HG02870 (cell line): ENCODE measurements around the gene GALNT13.

Experiments used
- ATAC-seq: cut with Tn5 transposase; IDR thresholded peaks from one replicate; pipeline ENCODE4 v1.9.1; 2021; ENCODE audit warnings: mild to moderate bottlenecking, moderate library complexity; ENCODE audit not compliant: unreplicated experiment

Gene GALNT13

GRCh38 chr2:153940511-153940910 lies 68.8 kb downstream of the GALNT13 start:
- no peak for ATAC-seq

DNA sequence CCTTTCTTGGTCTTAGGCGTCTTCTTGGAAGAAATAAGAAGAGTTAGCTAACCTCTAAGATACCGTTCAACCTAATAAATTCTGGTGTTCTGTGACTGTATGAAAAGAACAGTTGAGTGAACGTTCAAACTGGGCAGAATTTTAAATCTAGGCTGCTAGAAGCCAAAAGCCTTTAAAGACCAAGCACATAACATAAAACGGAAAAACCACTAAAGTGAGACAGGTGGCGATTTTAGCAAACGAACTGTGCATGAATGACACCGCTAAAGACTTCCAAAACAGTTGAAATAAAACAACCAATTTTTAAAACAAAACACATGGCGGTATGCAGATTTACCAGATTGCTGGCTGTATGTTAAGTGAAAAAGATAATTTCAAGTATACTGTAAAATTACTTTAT lies 73.1 kb downstream of the GALNT13 start:
- ATAC-seq, result no peak

- ATAC-seq, result no peak
These were observed 74.3 kb downstream of the GALNT13 start for GRCh38 chr2:153946036-153946435.

- ATAC-seq, result no peak
These were observed 82.0 kb downstream of the GALNT13 start for GRCh38 chr2:153953761-153954160.

DNA sequence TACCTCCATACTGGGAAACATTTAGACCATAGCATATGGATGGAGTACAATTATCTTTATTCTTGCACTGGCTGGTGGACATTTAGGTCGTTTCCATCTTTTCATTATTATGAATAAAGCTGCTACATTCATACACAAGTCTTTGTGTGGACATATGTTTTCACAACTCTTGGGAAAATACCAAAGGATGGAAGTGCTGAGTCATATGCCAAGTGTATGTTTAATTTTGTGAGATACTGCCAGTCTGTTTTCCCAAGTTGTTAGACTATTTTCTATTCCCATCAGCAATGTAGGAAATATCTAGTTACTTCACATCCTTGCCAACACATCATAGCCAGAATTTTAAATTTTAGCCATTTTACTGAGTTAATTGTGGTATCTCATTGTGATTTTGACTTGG lies 91.5 kb downstream of the GALNT13 start:
- ATAC-seq, result no peak

DNA sequence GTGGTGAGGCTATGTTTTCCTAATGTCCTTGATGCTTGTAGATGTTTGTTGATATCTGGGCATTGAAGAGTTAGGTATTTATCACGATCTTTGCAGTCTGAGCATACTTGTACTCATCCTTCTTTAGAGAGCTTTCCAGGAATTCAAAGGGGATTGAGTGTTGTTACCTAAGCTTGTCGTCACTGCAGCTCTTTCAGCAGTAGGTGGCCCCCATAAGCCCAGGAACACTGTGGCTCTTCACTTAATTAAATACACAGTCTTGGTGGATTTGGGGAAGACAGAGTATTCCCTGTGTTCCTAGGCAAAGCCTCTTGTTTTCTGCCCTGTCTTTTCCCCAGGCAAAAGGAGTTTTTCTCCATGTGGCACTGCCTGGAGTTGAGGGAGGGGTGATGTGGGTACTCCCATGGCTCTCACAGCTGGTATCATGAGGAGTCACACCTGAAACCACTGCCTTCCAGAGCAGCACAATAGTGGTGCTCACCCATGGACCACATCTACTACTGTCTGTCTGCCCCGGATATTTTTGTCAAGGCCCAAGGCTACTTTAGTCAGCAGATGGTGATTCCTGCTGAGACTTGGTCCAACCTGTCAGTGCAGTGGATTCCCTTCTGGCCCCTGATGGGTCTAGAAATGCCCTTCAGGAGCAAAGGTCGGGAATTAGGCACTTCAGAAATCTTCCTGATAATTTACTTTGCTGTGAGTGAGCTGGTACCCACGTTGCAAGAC lies 95.7 kb downstream of the GALNT13 start:
- no peak for ATAC-seq

DNA sequence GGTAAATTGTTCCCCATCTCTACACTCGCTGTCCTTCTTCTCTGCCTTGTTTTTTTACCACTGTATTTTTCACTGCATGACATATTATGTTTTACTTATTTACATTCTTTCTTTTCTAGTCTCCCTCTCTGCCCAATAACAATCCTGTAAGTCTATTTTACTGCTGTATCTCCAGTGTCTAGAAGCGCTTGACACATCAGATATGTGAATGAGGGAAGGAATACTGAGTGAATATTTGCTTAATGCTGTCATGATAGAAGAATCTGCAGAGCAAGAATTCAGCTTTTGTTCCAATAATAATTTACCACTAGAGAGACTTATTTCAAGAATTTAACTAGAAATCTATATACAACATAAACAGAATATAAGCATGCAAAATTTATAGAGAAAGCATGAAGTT lies 99.5 kb downstream of the GALNT13 start:
- ATAC-seq, result no peak

DNA sequence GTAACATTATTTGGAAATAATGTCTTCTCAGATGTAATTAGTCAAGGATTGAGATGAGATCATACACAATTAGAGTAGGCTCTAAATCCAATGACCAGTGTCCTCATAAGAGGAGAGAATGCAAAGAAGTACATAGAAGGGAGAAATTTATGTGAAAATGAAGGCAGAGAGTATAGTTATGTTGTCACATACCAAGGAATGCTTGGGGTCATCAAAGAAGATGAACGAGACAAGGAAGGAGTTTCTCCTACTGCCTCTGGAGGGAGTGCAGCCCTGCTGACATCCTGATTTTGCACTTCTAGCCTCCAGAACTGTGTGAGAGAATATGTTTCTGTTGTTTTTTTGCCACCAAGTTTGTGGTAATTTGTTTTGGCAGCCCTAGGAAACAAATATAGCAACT lies 100.1 kb downstream of the GALNT13 start:
- ATAC-seq, result no peak

- no peak for ATAC-seq
These were observed 100.7 kb downstream of the GALNT13 start for GRCh38 chr2:153972412-153972811.

DNA sequence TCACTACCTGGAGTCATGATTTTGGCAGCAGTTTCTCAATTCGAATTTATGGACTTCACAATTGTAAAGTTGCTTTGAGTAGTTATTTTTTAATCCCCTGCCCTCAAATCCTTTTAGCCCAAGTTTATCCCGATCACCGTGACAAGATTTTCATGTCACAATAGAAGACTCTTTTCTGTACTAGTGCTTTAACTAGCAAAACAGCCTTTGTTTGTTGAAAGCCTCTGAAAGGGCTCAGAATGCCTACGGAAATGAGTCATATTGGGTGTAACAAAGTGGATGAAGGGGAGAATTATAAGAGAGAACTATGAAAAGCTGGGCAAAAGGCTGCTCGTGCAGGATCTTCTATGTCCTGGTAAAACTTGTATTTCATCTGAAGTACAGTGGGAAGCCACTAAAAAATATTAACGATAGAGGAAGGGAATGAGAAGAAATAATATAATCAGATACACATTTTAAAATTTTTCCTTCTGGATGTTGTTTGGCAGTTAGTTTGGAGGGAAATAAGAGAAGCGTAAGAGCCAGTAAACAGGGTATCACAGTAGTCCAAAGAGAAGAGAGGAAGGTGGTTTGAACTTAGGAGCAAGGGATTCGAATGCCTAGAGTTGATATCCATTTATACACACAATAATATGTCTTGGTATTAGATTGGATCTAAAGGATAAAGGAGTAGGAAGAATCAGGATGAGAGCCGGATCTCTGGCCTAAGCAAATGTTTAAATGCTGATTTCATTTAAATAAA lies 114.9 kb downstream of the GALNT13 start:
- ATAC-seq, result no peak

DNA sequence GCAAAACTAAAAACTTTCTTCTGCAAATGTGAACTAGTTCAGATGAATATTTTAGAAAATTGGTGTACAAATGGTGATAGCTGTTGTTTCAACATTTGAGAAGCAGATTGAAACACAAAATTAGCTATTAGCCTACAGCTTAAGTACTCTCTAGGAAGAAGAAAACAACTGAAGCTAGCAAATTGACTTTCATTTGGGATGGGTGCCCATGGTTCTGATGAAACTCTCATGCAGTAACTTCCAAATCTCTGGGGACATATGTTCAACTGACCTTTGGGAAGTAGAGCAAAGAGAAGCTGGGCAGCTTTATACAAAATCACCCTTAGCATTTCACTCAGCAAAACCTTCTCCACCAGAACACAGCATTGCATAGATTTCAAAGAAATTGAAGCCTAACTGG lies 119.0 kb downstream of the GALNT13 start:
- no peak for ATAC-seq

- ATAC-seq, result no peak
These were observed 141.8 kb downstream of the GALNT13 start for GRCh38 chr2:154013514-154013913.

DNA sequence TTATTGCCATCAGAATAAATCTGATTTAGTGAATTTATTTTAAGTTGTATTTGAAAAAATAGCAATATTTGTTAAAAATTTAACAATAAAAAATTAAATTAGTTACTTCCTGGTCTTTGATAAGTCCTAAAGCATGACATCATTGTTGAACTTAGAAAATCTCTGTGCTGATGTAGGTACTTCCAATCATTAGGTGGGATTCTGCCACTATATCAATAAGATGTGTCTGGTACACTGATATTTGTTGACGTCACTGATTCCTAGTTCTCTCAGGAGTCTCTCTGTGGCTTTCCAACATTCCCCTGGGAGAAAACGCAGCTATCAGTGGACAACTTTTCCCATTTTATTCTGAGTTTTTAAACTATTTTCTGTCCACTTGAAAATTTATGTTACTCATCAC lies 143.5 kb downstream of the GALNT13 start:
- ATAC-seq, result no peak

DNA sequence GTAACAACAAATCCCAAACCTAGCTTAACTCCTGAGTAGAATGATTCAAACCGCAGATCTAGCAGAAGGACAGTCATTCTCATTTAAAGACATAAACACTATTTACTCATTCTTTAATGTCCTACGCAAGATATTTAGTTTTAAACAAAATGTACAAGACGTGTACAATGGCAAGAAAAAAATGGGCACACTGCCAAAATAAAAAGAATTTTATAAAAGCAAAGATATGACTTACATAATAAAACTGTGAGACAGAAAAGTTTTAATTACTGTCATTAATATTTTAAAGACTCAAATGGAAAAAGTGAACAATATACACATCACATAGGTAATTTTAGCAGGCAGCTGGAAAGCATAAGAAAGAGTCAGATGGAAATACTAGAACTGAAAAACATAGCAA lies 157.8 kb downstream of the GALNT13 start:
- ATAC-seq, result no peak

- no peak for ATAC-seq
These were observed 160.5 kb downstream of the GALNT13 start for GRCh38 chr2:154032220-154032619.

DNA sequence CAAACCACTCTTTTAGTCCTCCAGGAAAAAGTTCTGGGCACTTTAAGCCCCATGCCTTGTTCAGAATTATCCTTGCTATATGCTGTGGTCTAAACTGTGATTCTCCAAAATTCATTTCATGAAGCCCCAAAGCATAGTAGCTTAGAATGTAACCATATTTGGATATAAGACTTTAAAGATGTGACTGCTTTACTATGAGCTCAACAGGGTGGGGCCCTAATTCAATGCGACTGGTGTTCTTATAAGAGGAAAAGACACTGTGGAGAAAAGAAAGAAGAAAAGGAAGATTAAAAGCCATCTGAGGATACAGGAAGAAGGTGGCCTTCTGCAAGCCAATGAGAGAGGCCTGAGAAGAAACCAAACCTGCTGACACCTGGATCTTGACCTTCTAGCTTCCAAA lies 174.8 kb downstream of the GALNT13 start:
- ATAC-seq, result no peak

DNA sequence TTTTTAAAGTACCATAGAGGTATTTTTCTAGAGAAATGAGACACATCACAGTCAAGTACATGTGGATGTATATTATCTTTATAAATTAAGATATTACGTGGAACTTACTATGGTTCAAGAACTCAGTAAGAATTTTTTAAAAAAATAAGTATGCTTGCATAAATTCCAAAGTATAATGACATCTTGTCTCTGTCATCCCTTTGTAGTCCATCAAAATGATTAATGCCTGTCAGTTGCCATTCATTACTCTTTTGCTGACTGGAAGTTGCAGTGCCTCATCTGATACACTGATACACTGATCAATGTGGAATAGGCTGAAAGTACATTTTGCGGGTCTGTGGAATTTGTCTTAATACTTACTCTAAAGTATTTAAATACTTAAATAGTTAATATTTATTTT lies 177.2 kb downstream of the GALNT13 start:
- ATAC-seq, result no peak

DNA sequence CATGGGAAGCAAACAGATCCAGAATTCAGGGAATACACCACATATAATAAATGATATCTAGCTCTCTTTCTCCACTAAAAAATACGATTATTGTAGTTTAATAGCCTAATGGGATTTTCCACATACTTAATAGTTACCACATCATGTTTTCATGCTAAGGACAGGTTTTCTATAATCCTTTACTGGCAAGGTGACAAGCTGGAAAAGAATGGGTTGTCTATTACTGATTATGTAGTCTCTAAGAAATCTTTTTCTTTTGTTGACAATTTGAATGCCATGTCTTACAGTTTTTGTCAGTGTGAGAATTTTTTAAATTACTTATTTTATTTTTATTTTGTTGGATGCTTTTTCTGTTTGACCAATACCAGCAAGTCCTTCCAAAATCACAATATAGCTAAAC lies 177.8 kb downstream of the GALNT13 start:
- no peak for ATAC-seq

DNA sequence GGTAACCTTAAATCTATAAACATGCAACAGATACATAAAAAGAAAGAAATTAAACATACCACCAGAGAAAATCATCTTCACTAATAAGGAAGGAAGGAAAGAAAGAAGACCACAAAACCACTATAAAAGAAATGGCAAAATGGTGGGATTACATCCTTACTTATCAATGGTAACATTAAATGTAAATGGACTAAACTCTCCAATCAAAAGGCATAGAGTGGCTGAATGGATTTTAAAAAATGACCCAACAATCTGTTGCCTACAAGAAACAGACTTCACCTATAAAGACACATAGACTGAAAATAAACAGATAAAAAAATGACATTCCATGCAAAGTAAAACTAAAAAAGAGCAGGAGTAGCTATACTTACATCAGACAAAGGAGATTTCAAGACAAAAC lies 195.4 kb downstream of the GALNT13 start:
- no peak for ATAC-seq

DNA sequence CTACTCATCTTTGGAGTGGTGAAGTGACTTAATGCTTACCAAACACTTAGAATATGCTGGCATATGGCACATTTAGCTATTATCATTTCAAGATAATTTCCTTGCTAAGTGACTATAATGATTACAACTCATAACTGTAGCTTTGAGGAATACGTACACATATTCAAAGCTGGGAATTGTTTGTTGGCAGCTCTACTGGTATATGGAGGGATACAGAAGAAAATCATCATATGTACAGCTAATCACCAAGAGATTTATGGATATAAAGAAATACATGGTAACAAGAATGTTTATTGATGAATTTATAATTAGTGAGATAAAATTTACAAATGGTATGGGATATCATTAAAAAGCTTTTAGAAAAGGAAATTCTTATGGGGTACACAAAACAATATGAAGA lies 207.2 kb downstream of the GALNT13 start:
- ATAC-seq, result no peak

DNA sequence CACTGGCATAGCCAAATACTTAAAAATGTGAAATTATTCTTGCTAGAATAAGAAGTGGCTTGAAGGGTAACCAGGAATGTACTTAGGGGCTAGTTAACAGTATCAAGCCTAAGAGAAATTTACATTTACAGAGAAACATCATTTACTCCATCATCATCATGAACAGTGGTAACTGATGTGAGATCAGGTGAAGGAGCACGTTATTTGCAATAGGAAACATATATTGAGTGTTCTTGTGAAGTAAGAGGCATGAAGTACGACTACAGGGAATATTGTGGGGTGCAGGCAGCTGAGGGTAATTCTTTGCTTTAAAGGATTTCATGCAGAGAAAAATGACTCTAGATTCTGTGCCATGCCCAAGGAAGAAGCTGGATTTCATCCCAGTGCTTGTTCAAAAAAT lies 220.8 kb downstream of the GALNT13 start:
- no peak for ATAC-seq

DNA sequence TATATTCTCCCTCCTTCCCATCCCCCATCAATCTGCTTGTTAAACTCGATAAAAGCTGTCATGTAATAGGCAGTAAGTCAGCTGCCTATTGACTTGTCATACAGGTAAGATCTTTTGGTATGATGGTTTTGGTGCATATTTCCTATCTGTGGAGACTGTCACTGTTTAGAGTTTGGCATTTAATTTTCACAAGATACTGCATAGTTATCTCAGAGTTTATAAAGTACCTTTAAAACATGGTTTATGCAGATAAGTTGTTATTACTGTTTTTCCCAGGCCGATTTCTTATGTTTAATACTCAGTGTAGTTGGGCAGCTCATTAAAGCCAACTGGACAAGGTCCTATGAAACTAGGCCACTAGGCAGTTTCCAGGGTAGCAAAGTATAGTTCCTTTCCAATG lies 222.1 kb downstream of the GALNT13 start:
- ATAC-seq, result no peak
